Glutamatergic neuron (in vitro differentiated cells): ENCODE results near the gene ETF1. TPM values are rescaled to one million over a fixed set of nuclear protein-coding genes. Genes with fewer than 3 reads are reported as not detected.

Source experiments
- DNase-seq: peaks from one replicate; pipeline ENCODE4 v3.0.0; 2022
- H3K27ac Mint-ChIP-seq: one replicate; pipeline ENCODE4 v1.8.0; 2020; ENCODE audit warnings: mild to moderate bottlenecking, mixed read lengths, inconsistent platforms; ENCODE audit not compliant: unreplicated experiment
- H3K27me3 Mint-ChIP-seq: one replicate; pipeline ENCODE4 v1.8.0; 2020; ENCODE audit warnings: mild to moderate bottlenecking, moderate library complexity, mixed read lengths, inconsistent platforms; ENCODE audit not compliant: unreplicated experiment
- H3K36me3 Mint-ChIP-seq: one replicate; pipeline ENCODE4 v1.8.0; 2020; ENCODE audit warnings: mild to moderate bottlenecking, mixed read lengths, inconsistent platforms; ENCODE audit not compliant: unreplicated experiment
- H3K4me1 Mint-ChIP-seq: one replicate; pipeline ENCODE4 v1.8.0; 2020; ENCODE audit warnings: mild to moderate bottlenecking, low read depth, mixed read lengths, inconsistent platforms; ENCODE audit not compliant: unreplicated experiment
- H3K4me3 Mint-ChIP-seq: one replicate; pipeline ENCODE4 v1.8.0; 2020; ENCODE audit warnings: mild to moderate bottlenecking, mixed read lengths, inconsistent platforms; ENCODE audit not compliant: unreplicated experiment
- H3K9me3 Mint-ChIP-seq: one replicate; pipeline ENCODE4 v1.8.0; 2020; ENCODE audit warnings: mild to moderate bottlenecking, moderate library complexity, mixed read lengths, inconsistent platforms; ENCODE audit not compliant: unreplicated experiment
- CTCF ChIP-seq: fragments of 200-600 bp; sonication (generic); IDR thresholded peaks from one replicate; pipeline ENCODE4 v1.5.0; 2021; ENCODE audit not compliant: partially characterized antibody, unreplicated experiment
- total RNA-seq: library from RNA; stranded (reverse); fragmentation: NEBNext Ultra II Directional; extraction: Animal tissue kit (Norgen Biotek cat#: 25700); gene quantifications from one replicate; pipeline ENCODE4 v1.2.1, GENCODE V29; 2021; ENCODE audit not compliant: unreplicated experiment

ETF1 gene
- total RNA-seq, 1 donor from 2014 or later: 70.4 TPM

DNA sequence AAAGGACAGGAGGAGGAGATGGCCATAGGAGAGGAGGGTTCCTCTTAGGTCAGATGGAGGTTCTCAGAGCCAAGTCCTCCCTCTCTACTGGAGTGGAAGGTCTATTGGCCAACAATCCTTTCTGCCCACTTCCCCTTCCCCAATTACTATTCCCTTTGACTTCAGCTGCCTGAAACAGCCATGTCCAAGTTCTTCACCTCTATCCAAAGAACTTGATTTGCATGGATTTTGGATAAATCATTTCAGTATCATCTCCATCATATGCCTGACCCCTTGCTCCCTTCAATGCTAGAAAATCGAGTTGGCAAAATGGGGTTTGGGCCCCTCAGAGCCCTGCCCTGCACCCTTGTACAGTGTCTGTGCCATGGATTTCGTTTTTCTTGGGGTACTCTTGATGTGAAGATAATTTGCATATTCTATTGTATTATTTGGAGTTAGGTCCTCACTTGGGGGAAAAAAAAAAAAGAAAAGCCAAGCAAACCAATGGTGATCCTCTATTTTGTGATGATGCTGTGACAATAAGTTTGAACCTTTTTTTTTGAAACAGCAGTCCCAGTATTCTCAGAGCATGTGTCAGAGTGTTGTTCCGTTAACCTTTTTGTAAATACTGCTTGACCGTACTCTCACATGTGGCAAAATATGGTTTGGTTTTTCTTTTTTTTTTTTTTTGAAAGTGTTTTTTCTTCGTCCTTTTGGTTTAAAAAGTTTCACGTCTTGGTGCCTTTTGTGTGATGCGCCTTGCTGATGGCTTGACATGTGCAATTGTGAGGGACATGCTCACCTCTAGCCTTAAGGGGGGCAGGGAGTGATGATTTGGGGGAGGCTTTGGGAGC is 74.7 kb downstream of the ETF1 start:
- H3K36me3 Mint-ChIP-seq: peaks cover 5% of the 10 kb centered on the region
- peaks cover 15% of the 10 kb centered on the region for H3K27me3 Mint-ChIP-seq
- H3K4me1 Mint-ChIP-seq: no peaks in the 10 kb centered on the region
- TF ChIP-seq CTCF: no peak
- DNase-seq: no peak
- no peak overlapping the region for H3K27ac Mint-ChIP-seq
- peak overlapping the region; percentile 18 for H3K4me3 Mint-ChIP-seq
- peaks cover 5% of the 10 kb centered on the region for H3K9me3 Mint-ChIP-seq

DNA sequence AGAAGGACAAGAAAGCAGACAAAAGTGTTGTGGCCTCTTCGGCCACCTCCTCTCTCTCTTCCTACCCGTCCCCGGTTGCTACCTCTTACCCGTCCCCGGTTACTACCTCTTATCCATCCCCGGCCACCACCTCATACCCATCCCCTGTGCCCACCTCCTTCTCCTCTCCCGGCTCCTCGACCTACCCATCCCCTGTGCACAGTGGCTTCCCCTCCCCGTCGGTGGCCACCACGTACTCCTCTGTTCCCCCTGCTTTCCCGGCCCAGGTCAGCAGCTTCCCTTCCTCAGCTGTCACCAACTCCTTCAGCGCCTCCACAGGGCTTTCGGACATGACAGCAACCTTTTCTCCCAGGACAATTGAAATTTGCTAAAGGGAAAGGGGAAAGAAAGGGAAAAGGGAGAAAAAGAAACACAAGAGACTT is 75.3 kb downstream of the ETF1 start:
- no peaks in the 10 kb centered on the region for H3K4me1 Mint-ChIP-seq
- peaks cover 5% of the 10 kb centered on the region for H3K9me3 Mint-ChIP-seq
- no peak for DNase-seq
- peaks cover 5% of the 10 kb centered on the region for H3K36me3 Mint-ChIP-seq
- peaks cover 15% of the 10 kb centered on the region for H3K27me3 Mint-ChIP-seq
- H3K4me3 Mint-ChIP-seq: peak overlapping the region; percentile 18
- H3K27ac Mint-ChIP-seq: peak overlapping the region; percentile 11
- no peak for TF ChIP-seq CTCF

- peaks cover 5% of the 10 kb centered on the region for H3K9me3 Mint-ChIP-seq
- peaks cover 15% of the 10 kb centered on the region for H3K27me3 Mint-ChIP-seq
- peak overlapping the region; percentile 79 for H3K4me3 Mint-ChIP-seq
- no peak for DNase-seq
- peak overlapping the region; percentile 11 for H3K27ac Mint-ChIP-seq
- H3K36me3 Mint-ChIP-seq: peaks cover 5% of the 10 kb centered on the region
- no peaks in the 10 kb centered on the region for H3K4me1 Mint-ChIP-seq
- TF ChIP-seq CTCF: no peak
These were observed 75.9 kb downstream of the ETF1 start for GRCh38 chr5:138466900-138467710.

GRCh38 chr5:138466125-138466899 is 76.7 kb downstream of the ETF1 start:
- peaks cover 4% of the 10 kb centered on the region for H3K4me1 Mint-ChIP-seq
- no peak for TF ChIP-seq CTCF
- H3K27me3 Mint-ChIP-seq: peaks cover 15% of the 10 kb centered on the region
- peaks cover 5% of the 10 kb centered on the region for H3K36me3 Mint-ChIP-seq
- no peak for DNase-seq
- H3K4me3 Mint-ChIP-seq: peak overlapping the region; percentile 79
- no peak overlapping the region for H3K27ac Mint-ChIP-seq
- peaks cover 5% of the 10 kb centered on the region for H3K9me3 Mint-ChIP-seq
